Stimulated activated CD8-positive, alpha-beta memory T cell treated with anti-CD3 and anti-CD28 coated beads, Interleukin-7, amount 100 ng/mL, for 4 hours (primary cell): ENCODE results near the gene ST3GAL6.

Source experiments
- DNase-seq, 2 donors: peaks; one replicate each; pipeline ENCODE4 v3.0.0-alpha.2; 2020; ENCODE audit warnings: low read depth in 2 of 2

The ST3GAL6 gene

DNA sequence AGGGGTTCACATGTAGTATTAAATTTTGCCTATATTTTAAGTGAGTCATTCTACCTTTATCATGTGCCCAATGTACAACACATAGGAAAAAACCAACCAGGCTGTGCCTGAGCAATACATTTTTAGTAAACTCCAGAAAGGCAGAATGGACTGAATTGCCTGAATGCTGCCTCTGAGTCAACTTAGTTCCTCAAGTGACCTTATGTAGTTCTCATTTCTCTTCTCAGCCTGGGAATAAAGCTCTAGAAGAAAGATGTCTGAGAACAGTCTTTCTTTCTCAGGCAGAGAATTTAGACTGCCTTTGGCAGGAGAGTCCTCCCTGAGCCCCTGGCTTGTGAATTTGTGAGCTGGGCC lies 13.0 kb downstream of the ST3GAL6 start:
- no peak for DNase-seq

DNA sequence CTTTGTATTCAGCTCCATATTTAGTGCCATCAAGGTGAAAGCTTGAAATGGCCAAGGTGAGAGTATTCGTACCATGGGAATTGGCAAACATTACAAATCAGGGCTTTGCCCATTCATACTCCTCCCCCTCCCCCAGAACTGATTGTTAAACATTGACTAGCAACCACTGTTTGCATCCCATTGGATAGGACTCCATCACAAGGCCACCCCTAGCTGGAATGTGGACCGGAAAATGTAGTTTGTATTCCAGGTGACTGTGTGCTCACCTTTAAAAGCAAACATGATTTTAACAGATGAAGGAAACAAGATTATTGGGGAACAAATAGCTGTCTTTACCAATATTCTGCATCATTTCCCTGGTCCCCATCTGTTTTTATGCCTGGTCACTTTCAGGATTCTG lies 14.1 kb downstream of the ST3GAL6 start:
- no peak for DNase-seq

DNA sequence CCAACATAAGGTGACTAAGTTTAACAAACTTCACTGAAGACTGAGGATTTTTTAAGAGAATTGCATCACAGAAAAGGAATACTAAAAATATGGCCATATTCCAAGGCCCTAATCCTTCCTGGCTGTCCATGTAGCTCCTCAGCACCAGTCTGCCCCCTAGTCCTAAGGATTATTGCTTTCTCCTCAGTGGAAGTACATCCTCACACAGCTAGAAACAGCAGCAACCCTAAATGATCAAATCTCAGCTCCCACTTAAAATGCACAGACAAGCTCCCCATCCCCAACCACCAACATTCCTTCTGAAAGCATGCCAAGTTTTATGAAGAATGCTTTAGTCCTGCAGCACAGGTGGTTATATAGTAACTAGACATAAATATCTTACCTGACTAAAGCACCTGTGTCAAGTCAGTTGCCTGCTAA lies 14.7 kb downstream of the ST3GAL6 start:
- DNase-seq = no peak

DNA sequence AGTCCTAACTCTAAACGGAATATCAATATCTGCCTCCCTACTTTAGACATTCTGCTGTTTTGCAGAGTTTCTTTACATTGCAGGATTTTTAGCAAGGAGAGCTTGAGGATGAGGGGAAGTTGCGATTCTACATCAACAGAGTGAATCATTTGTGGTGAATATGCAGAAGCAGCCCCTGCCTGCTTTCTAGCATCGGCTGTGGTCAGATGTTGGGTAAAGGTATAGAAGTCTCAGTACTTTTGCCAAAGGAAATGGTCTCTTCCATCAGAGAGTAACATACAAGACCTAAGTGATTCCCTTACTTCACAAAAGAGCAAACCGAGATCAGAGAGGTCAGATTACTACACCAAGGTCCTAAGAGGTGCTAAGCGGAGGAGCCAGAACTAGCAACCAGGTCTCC lies 15.2 kb downstream of the ST3GAL6 start:
- no peak for DNase-seq

DNA sequence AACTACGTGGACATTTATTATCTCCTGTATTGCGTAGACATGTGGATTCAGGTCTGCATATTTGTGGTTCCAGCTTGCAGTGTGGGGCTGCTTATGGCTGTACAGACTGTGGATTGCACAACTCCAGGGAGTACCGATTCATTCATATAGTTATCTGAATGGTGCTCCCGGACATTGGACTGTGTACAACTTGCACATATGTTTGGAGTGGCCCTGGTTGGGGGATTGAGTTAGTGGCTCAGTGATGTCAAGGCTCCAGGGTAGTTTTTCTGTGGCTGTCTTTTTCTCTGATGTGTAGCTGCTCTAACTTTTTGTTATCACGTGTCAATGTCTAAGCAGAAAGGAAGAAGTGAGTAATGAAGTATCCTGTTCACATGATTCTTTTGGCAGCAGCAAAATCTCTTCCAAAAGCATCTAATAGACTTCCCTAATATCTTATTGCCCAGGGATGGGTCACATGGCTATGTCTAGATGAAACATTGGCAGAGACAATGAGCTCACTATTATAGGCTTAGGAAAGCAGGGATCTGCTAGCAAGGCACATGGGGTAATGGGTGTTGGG lies 15.8 kb downstream of the ST3GAL6 start:
- no peak for DNase-seq

DNA sequence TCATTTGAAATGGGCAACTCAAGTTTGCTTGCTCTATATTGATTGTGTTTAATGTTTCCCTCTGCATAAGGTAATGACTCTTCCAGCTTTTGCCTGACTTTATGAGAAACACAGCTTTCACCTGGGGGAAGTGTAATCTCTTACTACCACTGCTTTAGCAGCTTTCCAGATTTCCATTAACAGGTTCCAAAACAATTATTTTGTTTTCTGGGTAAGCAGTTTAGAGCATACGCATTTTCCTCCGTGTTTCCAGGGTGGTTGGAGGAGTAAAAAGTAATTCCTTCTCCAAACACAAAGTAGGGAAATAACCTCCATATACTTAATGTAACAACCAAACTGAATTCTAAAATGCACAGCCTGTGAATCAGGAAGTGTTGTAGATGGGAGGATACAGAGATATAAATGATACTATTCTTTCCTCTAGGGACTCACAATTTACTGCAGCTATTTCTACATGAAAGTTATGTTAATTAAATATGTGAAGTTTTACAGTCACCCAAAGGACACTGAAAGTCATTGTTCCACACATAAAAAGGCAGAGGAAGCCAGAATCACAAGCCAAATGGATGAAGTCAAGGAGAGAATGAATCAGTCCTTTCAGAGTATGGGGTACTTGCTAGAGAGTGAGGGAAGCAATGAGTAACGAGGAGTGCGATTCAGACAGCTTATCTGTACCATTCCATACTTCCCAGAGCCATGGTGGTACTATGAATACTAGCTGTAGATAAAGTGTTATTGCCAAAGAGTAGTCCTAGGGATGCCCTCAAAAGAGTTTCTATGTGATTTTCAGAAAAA lies 16.6 kb downstream of the ST3GAL6 start:
- no peak for DNase-seq

DNA sequence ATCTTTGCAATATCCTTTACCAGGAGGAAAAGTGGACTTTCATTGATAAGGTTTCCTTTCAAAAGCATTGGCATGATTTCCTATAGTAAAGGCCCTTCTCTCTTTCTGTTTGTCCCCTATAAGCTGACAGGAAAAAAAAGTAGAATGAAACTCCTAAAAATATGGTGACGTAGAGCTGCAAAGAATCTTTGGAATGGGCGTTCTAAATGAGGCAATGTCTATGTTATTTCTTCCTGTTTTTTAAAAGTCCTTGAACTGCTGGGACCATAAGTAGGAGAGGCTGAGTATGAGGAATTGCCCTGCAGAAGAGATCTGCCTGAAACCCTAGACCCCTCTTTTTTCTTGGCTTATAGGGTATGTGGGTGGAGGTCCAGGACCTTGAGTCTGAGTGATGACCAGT lies 17.2 kb downstream of the ST3GAL6 start:
- no peak for DNase-seq

DNA sequence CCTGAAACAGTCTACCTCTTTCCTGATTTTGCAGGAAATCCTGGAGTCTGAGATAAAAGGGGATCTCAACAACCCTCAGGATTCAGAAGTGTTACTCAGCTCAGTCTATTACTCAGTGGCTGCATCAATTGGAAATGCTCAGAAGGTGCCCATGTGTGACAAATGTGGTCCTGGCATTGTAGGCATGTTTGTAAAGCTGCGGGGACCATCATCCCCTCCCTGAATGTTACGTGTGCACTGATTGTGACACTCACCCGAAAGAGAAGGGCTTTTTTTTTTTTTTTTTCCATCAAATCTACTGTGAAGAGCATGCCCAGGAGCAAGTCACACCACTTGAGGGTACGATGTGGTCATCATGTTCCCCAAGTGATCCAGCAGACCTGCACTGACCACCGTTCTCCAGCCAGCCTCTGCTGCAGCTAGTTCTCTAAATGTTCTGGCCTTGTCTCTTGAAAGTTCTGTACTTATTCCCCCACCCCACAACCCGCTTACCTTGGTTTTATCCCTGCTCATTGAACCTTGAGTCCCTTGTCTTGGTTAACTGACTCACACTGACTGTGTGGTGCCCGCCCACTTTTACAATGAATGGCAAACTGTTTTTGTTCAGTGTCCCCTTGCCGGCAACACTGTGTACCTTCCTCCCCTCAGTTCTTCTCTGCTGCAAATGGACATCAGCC lies 19.8 kb downstream of the ST3GAL6 start:
- no peak for DNase-seq

DNA sequence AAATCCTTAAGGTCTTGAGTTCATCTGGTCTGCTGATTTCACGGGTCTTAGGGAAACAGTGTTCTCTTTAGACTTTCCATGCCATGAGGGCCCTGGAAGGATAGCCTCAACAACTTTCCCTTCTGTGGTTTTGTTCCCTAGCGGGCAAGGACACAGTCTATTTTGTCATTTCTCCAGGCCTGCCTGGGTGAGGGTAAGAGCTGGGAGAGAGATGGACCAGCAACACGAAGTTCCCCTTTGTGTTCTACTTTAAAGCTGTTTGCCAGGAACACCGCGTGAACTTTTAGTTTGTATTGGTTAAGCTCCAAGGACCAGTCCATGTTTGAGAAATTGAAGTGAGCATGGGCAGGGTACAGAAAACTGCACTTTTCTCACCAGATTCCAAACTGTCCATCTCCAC lies 20.9 kb downstream of the ST3GAL6 start:
- no peak for DNase-seq

DNA sequence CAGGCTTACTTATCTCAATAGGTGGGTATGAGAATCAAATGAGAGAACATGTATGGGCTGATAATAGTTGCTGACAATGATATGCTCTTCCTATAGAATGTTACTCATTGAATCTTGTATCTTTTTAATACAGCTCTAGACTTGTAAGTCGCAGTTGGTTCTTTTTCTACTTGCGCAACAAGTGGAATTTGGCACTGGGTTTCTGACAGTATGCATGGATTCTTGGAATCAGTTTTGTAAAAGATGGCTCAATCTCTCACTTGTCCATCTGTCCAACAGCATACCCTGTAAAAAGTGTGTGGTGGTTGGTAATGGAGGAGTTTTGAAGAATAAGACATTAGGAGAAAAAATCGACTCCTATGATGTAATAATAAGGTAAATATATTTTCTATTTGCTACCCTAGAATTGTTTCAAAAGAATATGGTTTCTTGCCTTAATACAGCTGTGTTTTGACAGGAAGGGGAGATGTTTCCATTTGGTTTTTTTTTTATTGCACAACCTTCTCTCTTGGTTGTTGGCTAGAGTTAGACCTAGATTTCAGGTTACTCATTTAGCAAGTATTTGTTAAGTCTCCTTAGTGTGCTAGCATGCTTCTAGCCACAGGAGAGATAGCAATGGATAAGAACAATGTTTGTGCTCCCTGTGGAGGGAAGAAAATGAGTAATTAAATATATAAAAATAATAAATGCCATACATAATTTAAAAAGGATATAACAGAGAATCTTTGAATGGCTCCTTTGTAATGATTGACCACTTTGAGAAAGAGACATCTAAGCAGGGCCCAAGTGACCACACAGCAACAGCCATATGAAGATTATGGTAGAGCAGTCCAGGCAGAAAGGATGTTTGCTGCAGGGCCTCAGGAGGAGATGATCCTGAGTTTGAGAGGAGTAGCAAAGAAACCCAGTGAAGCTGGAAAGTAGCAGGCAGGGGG lies 21.8 kb downstream of the ST3GAL6 start:
- DNase-seq = no peak

DNA sequence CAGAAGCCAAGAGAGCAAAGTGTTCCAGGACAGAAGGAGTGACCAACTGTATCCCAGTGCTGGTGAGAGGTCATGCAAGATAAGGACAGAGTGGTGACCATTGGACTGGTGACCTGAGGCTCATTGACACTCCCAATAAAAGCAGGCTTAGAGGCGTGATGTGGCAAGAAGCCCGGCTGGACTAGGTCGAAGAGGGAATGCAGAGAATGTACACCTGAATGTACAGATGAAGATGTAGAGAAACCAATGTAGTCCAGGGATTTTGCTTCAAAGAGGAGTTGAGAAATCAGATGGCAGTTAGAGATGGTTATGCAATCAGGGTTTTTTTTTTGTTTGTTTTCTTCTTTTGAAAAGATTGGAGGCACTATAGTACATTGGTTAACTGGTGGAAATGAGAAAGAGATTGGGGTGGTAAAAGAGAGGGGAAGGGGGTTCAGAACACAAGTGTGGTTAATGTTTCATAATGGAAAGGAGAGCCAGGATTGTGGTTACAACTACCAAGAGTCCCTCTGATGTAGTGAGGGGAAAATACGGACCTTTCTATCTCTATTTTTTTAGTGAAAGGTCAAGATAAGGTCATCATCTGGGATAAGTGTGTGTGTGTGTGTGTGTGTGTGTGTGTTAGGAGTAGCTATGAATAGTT lies 23.3 kb downstream of the ST3GAL6 start:
- DNase-seq = no peak

DNA sequence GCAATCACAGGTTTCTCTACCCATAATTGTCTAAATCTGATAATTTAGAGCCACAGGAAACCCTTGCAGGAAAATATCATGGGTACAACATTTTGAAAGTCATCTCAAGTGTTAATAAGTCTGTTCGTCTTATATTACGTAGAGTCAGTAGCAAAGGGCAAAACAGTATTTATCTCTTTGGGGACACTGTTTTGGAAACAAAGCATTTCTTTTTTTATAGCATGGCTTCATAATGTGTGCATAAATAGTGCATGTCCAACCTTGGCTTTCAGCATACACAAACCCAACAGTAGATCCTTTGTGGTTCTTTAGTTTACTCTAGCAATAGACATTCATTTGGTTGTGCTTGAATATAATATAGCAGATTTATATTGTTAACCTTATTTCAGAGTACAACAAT lies 24.0 kb downstream of the ST3GAL6 start:
- no peak for DNase-seq

DNA sequence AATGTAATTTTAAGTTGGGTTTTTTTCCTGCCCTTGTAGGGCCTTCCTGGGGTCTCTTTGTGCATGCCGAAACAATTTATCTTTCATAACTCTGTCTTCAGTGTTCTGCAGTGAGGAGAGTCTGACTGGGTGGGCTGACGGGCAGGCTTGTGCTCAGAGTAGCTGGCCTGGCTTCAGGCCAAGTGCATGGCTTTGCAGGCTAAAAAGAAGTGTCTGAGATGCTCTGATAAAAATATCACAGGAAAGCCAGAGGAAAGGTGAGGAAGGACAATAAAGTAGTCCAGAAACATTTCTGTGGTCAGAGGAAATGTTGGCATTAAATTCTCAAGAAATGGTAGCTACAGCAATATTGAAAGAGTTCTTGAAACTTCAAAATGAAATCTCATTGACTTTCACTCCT lies 25.5 kb downstream of the ST3GAL6 start:
- DNase-seq = no peak

DNA sequence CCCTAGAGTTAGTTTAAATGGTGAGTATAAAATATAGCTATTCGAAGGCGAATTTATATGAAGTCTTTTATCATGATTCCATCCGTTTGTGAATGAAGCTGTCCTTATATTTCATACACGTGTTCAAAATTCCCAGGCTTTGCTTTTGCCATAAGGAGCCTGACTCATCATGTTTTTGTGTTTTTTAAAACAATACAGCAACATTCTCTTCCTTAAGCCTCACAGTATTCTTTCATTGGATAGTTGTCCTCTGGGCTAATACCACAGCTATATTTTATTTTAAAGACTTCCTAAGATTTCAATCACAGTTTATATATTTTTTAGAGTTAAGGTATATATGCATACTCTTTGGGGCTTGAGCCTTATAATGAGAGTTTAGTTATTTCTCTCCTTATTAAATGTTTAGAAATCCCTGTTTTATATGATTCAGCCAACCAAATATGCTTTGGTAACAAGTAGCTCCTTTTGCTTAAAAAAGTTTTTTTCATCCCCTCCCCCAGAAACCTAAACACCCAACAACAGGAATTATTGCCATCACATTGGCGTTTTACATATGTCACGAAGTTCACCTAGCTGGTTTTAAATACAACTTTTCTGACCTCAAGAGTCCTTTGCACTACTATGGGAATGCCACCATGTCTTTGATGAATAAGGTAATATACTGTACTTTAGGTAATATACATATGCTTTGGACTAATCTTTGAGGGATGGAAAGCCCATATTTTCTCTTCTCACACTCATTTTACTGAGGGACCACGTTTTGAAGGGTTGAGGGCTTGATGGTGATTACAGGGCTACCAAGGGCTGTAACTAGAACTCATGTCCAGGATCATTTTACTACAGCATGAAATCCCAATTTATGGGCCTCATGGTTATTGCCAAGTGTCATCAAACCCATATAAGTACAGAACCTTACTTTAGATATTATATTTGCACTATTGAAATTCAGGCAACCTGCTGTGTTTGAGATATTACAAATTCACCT lies 28.5 kb downstream of the ST3GAL6 start:
- DNase-seq = no peak

DNA sequence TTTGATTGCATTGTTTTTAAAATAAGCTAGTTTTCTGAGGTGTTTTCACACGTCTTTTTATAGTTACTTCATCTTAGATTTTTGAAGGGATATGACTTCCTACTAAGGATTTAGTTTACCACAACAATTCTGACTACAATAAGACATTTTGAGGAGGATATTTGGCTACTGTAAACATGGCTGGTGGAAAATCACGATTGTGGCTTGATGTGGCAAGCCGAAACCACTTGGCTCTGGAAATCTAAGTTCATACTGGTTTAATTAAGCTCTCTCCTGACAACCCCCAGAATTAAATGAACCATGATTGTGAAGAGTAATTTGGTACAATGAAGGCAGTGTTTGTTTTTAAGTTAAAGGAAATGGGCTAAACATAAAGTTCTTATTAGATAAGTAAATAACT lies 30.8 kb downstream of the ST3GAL6 start:
- no peak for DNase-seq

DNA sequence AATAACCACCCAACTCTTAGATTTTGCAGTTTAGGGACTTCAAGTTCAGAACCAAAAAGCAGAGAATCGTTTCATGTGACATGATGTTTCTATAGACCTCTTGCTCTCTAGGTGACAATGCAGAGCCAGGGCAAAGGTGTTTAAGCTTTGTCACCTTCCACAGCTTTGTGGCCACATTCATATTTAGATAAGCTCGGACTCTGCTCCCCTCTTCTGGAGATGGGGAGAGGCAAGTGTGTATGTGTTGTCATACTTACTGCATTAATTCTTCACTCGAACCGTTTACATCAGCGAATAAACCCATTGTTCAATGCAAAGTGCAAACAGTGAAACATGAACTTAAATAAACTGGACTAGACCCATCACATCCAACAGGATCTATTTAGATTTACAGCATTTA lies 33.2 kb downstream of the ST3GAL6 start:
- no peak for DNase-seq

DNA sequence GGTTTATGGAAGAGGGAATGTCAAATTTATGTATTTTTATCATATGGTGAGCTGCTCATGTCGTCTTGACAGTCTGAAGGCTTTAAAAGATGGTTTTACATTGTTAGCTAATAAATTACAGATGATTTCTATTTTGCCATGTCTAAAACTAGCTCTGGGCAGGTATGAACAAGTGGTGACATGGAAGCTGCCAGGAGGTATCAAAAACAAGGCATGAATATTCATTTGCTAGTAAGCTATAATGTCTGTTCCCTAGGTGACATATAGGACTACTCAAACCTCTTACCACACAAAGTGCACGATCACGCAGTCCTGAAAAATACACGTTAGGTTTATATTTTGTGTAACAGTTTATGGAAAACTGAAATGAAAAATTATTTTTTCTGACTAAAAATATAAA lies 34.8 kb downstream of the ST3GAL6 start:
- DNase-seq = no peak

DNA sequence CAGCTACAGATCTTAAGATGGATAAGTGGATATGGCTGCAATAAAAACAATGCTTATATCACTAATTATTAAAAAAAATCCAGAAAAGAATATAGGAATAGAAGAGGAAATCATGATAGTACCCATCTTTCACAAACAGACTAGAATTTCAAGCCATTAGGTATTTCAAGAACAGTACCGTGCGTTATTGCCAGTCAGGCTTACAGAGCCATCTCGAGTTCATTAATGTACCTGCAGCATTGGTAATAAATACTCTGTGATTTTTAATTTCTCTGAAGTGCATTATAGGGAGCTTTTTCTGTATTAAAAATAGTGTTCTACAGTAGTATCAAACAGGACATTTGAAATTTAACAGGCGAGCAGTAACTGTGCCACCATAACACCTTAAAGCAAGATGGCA lies 35.7 kb downstream of the ST3GAL6 start:
- no peak for DNase-seq

DNA sequence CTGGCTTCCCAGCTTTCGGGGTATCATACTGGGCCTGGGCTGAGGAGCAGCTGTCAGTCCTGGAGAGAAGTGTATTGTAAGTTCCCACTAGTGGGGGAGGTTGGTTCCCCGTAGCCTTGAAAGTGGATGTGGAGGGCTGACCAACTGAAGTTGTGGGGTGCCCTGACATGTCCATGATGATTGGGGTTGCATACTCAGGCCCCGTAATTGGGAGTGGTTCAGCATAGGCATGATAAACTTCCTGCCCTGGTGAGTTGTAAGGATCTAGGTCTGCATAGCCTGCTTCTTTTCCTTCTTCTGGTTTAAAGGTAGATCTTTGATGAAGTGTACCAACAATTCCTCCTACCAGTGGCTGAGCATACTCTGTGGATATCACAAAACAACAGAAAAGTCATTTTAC lies 36.3 kb downstream of the ST3GAL6 start:
- no peak for DNase-seq

DNA sequence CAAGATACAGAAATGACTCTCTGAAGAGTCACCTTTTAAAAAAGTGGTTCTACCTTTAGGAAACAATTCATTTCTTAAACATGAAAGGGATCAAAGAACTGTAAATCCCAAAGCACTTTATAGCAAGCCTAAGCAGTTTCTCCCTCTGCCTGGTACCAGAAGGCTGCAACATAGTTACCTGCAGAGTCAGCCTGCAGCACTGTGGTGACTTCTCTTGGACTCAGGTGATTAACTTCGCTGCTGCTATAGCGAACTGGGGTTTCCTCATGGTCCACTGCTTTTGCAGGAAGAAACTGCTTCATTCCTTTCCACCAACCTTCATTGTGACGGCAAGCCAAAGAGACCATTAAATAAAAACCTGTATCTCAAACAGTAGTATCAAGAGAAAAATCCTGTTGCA lies 37.3 kb downstream of the ST3GAL6 start:
- DNase-seq = no peak
